HepG2 (cell line): ENCODE results near the gene ZBED5.

Experiments used
- GMEB1 ChIP-seq: sonication (generic); formaldehyde crosslinking; IDR thresholded peaks from 2 replicates; pipeline ENCODE4 v1.5.1; 2020; ENCODE audit warnings: missing genetic modification reagents, mild to moderate bottlenecking, borderline replicate concordance
- NBN ChIP-seq: fragments of 450-650 bp; conservative IDR thresholded peaks from 2 replicates; pipeline ENCODE4 v1.6.1; 2017
- PRDM10 ChIP-seq: sonication (generic); formaldehyde crosslinking; IDR thresholded peaks from 2 replicates; pipeline ENCODE4 v1.4.0; 2020; ENCODE audit warnings: low read depth, missing genetic modification reagents
- SCMH1 ChIP-seq: sonication (generic); formaldehyde crosslinking; IDR thresholded peaks from 2 replicates; pipeline ENCODE4 v1.9.0; 2021; ENCODE audit warnings: missing genetic modification reagents, mild to moderate bottlenecking, borderline replicate concordance
- TF ChIP-seq, protein P1 (sequence below): sonication (generic); formaldehyde crosslinking; IDR thresholded peaks from 2 replicates; pipeline ENCODE4 v1.5.0; 2020; ENCODE audit warnings: mild to moderate bottlenecking, missing genetic modification reagents

GRCh38 chr11:10881892-10882291 lies 24.0 kb upstream of the ZBED5 start:
- TF ChIP-seq NBN, result no peak
- TF ChIP-seq SCMH1 (CRISPR knock-in tag), result no peak
- TF ChIP-seq GMEB1 (CRISPR knock-in tag), result no peak
- TF ChIP-seq, protein P1, sequence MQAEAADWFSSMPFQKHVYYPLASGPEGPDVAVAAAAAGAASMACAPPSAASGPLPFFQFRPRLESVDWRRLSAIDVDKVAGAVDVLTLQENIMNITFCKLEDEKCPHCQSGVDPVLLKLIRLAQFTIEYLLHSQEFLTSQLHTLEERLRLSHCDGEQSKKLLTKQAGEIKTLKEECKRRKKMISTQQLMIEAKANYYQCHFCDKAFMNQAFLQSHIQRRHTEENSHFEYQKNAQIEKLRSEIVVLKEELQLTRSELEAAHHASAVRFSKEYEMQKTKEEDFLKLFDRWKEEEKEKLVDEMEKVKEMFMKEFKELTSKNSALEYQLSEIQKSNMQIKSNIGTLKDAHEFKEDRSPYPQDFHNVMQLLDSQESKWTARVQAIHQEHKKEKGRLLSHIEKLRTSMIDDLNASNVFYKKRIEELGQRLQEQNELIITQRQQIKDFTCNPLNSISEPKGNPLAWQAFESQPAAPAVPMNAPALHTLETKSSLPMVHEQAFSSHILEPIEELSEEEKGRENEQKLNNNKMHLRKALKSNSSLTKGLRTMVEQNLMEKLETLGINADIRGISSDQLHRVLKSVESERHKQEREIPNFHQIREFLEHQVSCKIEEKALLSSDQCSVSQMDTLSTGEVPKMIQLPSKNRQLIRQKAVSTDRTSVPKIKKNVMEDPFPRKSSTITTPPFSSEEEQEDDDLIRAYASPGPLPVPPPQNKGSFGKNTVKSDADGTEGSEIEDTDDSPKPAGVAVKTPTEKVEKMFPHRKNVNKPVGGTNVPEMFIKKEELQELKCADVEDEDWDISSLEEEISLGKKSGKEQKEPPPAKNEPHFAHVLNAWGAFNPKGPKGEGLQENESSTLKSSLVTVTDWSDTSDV (CRISPR knock-in tag), result no peak
- no peak for TF ChIP-seq PRDM10 (CRISPR knock-in tag)
